H1 (cell line): ENCODE measurements around the gene OSBPL5. TPM values are rescaled to one million over a fixed set of nuclear protein-coding genes. Genes with fewer than 3 reads are reported as not detected.

Source experiments
- SAP30 ChIP-seq: fragments of 300-600 bp; sonication (generic); IDR thresholded peaks from 2 replicates; pipeline ENCODE4 v1.7.1; 2012; ENCODE audit warnings: low read length, moderate library complexity, mild to moderate bottlenecking, inconsistent platforms; ENCODE audit not compliant: insufficient read depth, insufficient replicate concordance
- SIRT6 ChIP-seq: IDR thresholded peaks from one replicate; pipeline ENCODE4 v1.7.1; 2012; ENCODE audit warnings: low read length, inconsistent platforms
- polyA plus RNA-seq, 7 experiments: library from polyadenylated mRNA; depleted of rRNA in 3 of 7; stranded (reverse) in 5 of 7; unstranded in 2 of 7; fragments of >200 nt in 5 of 7; fragments of 200-250 nt in 2 of 7; gene quantifications; 1 replicate in 5 of 7; 2 replicates in 1 of 7; 4 replicates in 1 of 7; pipeline versions ENCODE4 v1.2.1 to v1.2.3, GENCODE V29; 2011 to 2013; ENCODE audit warnings: missing spikeins in 2 of 7, mixed read lengths in 2 of 7
- total RNA-seq: library from RNA; stranded (reverse); fragmentation: NEBNext Ultra II Directional; extraction: Animal tissue kit (Norgen Biotek cat#: 25700); gene quantifications from 2 replicates; pipeline ENCODE4 v1.2.1, GENCODE V29; 2021
- TF ChIP-seq, protein P1 (sequence below): fragments of 300-600 bp; sonication (generic); IDR thresholded peaks from 2 replicates; pipeline ENCODE4 v1.7.1; 2012; ENCODE audit warnings: low read length, moderate library complexity, mild to moderate bottlenecking, inconsistent platforms; ENCODE audit not compliant: insufficient replicate concordance

Gene OSBPL5
- total and polyA plus RNA-seq, 2 of the 8 experiments (the other 6 are each of a cell fraction or from before 2014, with no cell fraction given), result 3.4 to 9.9 TPM

DNA sequence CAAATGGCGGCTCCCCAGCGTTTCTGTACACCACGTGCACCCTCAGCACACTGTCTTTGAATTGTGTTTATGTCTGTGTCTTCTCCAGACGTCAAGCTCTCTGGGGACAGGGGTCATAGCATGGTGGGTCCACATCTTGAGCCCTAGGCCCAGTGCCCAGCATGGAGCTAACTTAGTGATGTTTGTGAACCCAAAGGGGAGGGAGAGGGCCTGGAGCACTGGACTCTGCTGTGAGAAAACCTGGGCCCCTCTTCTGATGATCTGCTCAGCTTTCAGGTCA lies 49.2 kb upstream of the OSBPL5 start (continued):
- TF ChIP-seq, protein P1, sequence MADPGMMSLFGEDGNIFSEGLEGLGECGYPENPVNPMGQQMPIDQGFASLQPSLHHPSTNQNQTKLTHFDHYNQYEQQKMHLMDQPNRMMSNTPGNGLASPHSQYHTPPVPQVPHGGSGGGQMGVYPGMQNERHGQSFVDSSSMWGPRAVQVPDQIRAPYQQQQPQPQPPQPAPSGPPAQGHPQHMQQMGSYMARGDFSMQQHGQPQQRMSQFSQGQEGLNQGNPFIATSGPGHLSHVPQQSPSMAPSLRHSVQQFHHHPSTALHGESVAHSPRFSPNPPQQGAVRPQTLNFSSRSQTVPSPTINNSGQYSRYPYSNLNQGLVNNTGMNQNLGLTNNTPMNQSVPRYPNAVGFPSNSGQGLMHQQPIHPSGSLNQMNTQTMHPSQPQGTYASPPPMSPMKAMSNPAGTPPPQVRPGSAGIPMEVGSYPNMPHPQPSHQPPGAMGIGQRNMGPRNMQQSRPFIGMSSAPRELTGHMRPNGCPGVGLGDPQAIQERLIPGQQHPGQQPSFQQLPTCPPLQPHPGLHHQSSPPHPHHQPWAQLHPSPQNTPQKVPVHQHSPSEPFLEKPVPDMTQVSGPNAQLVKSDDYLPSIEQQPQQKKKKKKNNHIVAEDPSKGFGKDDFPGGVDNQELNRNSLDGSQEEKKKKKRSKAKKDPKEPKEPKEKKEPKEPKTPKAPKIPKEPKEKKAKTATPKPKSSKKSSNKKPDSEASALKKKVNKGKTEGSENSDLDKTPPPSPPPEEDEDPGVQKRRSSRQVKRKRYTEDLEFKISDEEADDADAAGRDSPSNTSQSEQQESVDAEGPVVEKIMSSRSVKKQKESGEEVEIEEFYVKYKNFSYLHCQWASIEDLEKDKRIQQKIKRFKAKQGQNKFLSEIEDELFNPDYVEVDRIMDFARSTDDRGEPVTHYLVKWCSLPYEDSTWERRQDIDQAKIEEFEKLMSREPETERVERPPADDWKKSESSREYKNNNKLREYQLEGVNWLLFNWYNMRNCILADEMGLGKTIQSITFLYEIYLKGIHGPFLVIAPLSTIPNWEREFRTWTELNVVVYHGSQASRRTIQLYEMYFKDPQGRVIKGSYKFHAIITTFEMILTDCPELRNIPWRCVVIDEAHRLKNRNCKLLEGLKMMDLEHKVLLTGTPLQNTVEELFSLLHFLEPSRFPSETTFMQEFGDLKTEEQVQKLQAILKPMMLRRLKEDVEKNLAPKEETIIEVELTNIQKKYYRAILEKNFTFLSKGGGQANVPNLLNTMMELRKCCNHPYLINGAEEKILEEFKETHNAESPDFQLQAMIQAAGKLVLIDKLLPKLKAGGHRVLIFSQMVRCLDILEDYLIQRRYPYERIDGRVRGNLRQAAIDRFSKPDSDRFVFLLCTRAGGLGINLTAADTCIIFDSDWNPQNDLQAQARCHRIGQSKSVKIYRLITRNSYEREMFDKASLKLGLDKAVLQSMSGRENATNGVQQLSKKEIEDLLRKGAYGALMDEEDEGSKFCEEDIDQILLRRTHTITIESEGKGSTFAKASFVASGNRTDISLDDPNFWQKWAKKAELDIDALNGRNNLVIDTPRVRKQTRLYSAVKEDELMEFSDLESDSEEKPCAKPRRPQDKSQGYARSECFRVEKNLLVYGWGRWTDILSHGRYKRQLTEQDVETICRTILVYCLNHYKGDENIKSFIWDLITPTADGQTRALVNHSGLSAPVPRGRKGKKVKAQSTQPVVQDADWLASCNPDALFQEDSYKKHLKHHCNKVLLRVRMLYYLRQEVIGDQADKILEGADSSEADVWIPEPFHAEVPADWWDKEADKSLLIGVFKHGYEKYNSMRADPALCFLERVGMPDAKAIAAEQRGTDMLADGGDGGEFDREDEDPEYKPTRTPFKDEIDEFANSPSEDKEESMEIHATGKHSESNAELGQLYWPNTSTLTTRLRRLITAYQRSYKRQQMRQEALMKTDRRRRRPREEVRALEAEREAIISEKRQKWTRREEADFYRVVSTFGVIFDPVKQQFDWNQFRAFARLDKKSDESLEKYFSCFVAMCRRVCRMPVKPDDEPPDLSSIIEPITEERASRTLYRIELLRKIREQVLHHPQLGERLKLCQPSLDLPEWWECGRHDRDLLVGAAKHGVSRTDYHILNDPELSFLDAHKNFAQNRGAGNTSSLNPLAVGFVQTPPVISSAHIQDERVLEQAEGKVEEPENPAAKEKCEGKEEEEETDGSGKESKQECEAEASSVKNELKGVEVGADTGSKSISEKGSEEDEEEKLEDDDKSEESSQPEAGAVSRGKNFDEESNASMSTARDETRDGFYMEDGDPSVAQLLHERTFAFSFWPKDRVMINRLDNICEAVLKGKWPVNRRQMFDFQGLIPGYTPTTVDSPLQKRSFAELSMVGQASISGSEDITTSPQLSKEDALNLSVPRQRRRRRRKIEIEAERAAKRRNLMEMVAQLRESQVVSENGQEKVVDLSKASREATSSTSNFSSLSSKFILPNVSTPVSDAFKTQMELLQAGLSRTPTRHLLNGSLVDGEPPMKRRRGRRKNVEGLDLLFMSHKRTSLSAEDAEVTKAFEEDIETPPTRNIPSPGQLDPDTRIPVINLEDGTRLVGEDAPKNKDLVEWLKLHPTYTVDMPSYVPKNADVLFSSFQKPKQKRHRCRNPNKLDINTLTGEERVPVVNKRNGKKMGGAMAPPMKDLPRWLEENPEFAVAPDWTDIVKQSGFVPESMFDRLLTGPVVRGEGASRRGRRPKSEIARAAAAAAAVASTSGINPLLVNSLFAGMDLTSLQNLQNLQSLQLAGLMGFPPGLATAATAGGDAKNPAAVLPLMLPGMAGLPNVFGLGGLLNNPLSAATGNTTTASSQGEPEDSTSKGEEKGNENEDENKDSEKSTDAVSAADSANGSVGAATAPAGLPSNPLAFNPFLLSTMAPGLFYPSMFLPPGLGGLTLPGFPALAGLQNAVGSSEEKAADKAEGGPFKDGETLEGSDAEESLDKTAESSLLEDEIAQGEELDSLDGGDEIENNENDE, result no peak
- no peak for TF ChIP-seq SIRT6
- no peak for TF ChIP-seq SAP30
